HL-60 (cell line): ENCODE results near the gene FAM98C.
"Not testable (repeated sequence)": the region's sequence is repeated elsewhere in the genome, so short reads cannot be mapped to it uniquely, and the experiment has no call there.

ENCODE experiments used
- DNase-seq, 2 experiments: peaks; one replicate each; pipeline ENCODE4 v3.0.0-alpha.2; 2010 to 2020; ENCODE audit warnings: low read depth in 1 of 2, low spot score in 1 of 2
- H3K27ac ChIP-seq: fragments of 250-450 bp; sonication (Bioruptor Pico); replicated peaks from 2 replicates; pipeline ENCODE4 v1.5.1; 2020; ENCODE audit warnings: mild to moderate bottlenecking, moderate library complexity
- H3K27me3 ChIP-seq: fragments of 250-450 bp; sonication (Bioruptor Pico); 2 replicates; pipeline ENCODE4 v1.5.1; 2021; ENCODE audit warnings: mild to moderate bottlenecking, moderate library complexity; ENCODE audit not compliant: insufficient read depth, poor library complexity, severe bottlenecking
- H3K4me3 ChIP-seq: replicated peaks from 2 replicates; pipeline ENCODE4 v1.5.1; 2011; ENCODE audit warnings: mild to moderate bottlenecking, control low read depth, low read length; ENCODE audit not compliant: insufficient read depth
- GABPA ChIP-seq: IDR thresholded peaks from 2 replicates; pipeline ENCODE4 v1.6.1; 2012; ENCODE audit warnings: low read depth
- POLR2AphosphoS5 ChIP-seq: IDR thresholded peaks from 2 replicates; pipeline ENCODE4 v1.6.1; 2012; ENCODE audit warnings: low read depth
- REST ChIP-seq: IDR thresholded peaks from 2 replicates; pipeline ENCODE4 v1.6.1; 2012; ENCODE audit warnings: low read depth; ENCODE audit not compliant: insufficient replicate concordance
- SPI1 ChIP-seq: IDR thresholded peaks from 2 replicates; pipeline ENCODE4 v1.6.1; 2012; ENCODE audit warnings: low read depth, mild to moderate bottlenecking, borderline replicate concordance
- TF ChIP-seq, protein P1 (sequence below): IDR thresholded peaks from one replicate; pipeline ENCODE4 v1.5.1; 2011; ENCODE audit warnings: low read length, control low read depth, inconsistent platforms; ENCODE audit not compliant: insufficient read depth

FAM98C gene

DNA sequence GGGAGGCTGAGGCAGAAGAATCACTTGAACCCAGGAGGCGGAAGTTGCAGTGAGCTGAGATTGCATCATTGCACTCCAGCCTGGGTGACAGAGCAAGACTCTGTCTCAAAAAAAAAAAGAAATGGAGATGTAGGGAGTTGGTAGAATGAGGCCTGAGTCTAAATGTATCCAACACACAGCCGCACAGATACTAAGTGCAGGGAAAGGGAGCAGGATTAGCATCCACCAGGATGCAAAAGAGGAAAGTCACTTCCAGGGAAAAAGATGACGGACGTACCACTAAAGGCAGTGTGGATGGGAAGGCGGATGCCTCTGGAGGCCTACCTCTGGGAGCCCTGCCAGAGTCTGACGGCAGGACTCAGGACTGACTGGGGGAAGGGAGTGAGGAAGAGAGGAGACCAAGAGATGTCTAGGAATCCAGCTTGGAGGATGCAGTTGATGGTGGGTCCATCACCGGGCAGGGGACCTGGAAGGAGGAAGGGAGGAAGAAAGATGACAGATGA, 6.8 kb downstream of the FAM98C start:
- TF ChIP-seq, protein P1, sequence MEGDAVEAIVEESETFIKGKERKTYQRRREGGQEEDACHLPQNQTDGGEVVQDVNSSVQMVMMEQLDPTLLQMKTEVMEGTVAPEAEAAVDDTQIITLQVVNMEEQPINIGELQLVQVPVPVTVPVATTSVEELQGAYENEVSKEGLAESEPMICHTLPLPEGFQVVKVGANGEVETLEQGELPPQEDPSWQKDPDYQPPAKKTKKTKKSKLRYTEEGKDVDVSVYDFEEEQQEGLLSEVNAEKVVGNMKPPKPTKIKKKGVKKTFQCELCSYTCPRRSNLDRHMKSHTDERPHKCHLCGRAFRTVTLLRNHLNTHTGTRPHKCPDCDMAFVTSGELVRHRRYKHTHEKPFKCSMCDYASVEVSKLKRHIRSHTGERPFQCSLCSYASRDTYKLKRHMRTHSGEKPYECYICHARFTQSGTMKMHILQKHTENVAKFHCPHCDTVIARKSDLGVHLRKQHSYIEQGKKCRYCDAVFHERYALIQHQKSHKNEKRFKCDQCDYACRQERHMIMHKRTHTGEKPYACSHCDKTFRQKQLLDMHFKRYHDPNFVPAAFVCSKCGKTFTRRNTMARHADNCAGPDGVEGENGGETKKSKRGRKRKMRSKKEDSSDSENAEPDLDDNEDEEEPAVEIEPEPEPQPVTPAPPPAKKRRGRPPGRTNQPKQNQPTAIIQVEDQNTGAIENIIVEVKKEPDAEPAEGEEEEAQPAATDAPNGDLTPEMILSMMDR, result no peak
- TF ChIP-seq POLR2AphosphoS5 (no peak), GABPA (no peak), REST (no peak), SPI1 (no peak)
- Histone ChIP-seq H3K27me3 (no peaks in the 10 kb centered on the region), H3K27ac (no peak overlapping the region), H3K4me3 (no peak overlapping the region)
- no peak for DNase-seq

- not testable (repeated sequence) for DNase-seq, H3K27ac ChIP-seq, H3K4me3 ChIP-seq, H3K27me3 ChIP-seq
Observed at GRCh38 chr19:38410407-38410806, 7.5 kb downstream of the FAM98C start.

GRCh38 chr19:38411041-38411712, 8.3 kb downstream of the FAM98C start:
- TF ChIP-seq REST (no peak), SPI1 (no peak), GABPA (no peak), POLR2AphosphoS5 (no peak)
- TF ChIP-seq, protein P1, result no peak
- Histone ChIP-seq H3K27ac (no peak overlapping the region), H3K4me3 (no peak overlapping the region), H3K27me3 (no peaks in the 10 kb centered on the region)
- DNase-seq, result no peak

GRCh38 chr19:38411898-38412297, 9.0 kb downstream of the FAM98C start:
- DNase-seq, H3K4me3 ChIP-seq, H3K27me3 ChIP-seq, H3K27ac ChIP-seq: not testable (repeated sequence)

- no peak overlapping the region for H3K4me3 ChIP-seq
- no peak for DNase-seq
- no peaks in the 10 kb centered on the region for H3K27me3 ChIP-seq
- TF ChIP-seq GABPA (no peak), REST (no peak), SPI1 (no peak), POLR2AphosphoS5 (no peak)
- TF ChIP-seq, protein P1, result no peak
- no peak overlapping the region for H3K27ac ChIP-seq
Observed at GRCh38 chr19:38412491-38412890, 9.6 kb downstream of the FAM98C start.
